VCaP (cell line): ENCODE data around the gene RPP38.

Experiments used
- H3K27ac ChIP-seq: fragments of 450-650 bp; 2 replicates; pipeline ENCODE4 v1.5.1; 2017
- CTCF ChIP-seq: fragments of 450-650 bp; conservative IDR thresholded peaks from 2 replicates; pipeline ENCODE4 v1.5.1; 2017; ENCODE audit warnings: mild to moderate bottlenecking, moderate library complexity

Gene RPP38

GRCh38 chr10:15112657-15113056 lies 15.5 kb downstream of the RPP38 start:
- TF ChIP-seq CTCF: no peak

GRCh38 chr10:15113766-15114165 lies 16.6 kb downstream of the RPP38 start:
- no peak overlapping the region for H3K27ac ChIP-seq
- no peak for TF ChIP-seq CTCF

More at GRCh38 chr10:15112657-15113056, 15.5 kb downstream of the RPP38 start:
- no peak overlapping the region for H3K27ac ChIP-seq

- TF ChIP-seq CTCF: no peak
- H3K27ac ChIP-seq: no peak overlapping the region
Measured at GRCh38 chr10:15116225-15116624, 19.1 kb downstream of the RPP38 start.

- no peak for TF ChIP-seq CTCF
- no peak overlapping the region; the same call in 1 of the 2 replicates for H3K27ac ChIP-seq
Measured at GRCh38 chr10:15118615-15119014, 21.5 kb downstream of the RPP38 start.

- no peak for TF ChIP-seq CTCF
- no peak overlapping the region for H3K27ac ChIP-seq
Measured at GRCh38 chr10:15120523-15120922, 23.4 kb downstream of the RPP38 start.

GRCh38 chr10:15121707-15122106 lies 24.6 kb downstream of the RPP38 start:
- peak overlapping the region; percentile 78; the same call in 1 of the 2 replicates for H3K27ac ChIP-seq
- TF ChIP-seq CTCF: no peak

GRCh38 chr10:15122477-15123030 lies 25.4 kb downstream of the RPP38 start:
- TF ChIP-seq CTCF: no peak

More at GRCh38 chr10:15122477-15123030, 25.4 kb downstream of the RPP38 start:
- peak overlapping the region; percentile 78 for H3K27ac ChIP-seq
